Activated effector memory CD4-positive, alpha-beta T cell treated with anti-CD3 and anti-CD28 coated beads, Interleukin-2, amount 50 U/mL, for 16 hours (primary cell): ENCODE data around the gene SYT9.

Experiments
- DNase-seq: peaks from one replicate; pipeline ENCODE4 v3.0.0-alpha.2; 2020

The SYT9 gene

DNA sequence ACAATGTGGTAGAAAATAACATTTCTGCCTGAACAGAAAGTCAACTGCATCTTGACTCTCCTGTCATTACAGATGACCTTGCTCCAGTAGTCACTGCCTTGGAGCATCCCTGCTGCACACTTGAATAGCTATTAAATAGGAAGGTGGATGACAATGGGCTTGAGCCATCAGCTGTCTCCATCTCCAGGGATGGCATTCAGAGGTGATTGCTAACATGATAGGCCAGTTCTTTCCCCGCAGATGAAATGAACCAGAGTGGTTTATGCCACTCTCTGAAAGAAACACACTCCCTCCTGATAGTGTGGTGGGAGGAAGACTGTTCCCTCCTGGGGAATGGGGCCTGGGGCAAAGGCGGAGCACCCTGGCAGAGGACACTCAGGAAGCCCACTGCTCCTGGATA is 176.5 kb downstream of the SYT9 start:
- DNase-seq = no peak

DNA sequence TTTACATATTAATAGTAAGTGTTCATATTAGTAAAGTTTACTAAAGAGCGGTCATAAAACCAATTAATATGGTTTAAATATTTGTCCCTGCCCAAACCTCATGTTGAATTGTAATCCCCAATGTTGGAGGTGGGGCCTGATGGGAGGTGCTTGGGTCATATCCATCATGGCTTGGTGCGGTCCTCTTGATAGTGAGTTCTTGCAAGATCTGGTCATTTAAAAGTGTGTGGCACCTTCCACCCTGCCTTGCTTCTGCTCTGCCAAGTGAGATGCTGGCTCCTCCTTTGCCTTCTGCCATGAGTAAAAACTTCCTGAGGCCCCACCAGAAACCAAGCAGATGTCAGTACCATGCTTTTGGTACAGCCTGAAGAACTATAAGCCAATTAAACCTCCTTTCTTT is 178.8 kb downstream of the SYT9 start:
- DNase-seq = no peak

DNA sequence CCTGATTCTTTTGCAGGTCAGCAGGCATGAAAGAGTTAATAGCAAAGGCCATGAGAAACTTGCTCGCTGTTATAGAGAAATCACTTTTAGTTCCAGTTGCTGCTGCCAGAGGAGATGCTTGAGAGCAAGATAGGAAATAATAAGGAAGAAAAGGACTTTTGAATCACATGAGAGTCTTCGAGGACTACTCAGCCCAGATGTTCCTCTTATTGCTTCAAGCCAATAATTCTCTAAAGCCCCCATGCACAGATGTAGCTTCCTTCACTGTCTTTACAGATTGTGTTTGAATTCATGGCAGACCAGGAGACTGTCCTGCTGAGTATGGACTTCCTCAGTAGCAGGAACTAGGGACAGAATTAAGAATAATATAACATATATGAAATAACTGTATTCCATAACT is 183.5 kb downstream of the SYT9 start:
- DNase-seq = no peak

DNA sequence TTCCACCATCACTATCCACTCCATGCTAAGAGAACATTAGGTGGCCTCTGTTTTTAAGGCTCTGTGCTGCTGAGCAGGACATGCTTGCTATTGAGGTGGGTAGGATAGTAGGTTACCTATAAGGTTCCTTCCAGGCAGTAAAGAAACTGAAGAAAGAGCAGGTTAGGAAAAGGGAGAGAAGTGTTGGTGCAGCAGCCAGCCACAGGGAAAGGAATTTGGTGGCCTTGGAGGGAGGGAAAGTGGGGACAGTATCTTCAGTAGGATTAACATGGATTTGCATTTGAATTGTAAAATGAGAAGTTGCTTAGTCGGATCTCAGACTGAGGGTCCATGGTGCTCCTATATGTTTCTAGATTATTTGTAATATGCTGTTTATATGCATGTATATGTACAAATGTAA is 184.4 kb downstream of the SYT9 start:
- DNase-seq = no peak

DNA sequence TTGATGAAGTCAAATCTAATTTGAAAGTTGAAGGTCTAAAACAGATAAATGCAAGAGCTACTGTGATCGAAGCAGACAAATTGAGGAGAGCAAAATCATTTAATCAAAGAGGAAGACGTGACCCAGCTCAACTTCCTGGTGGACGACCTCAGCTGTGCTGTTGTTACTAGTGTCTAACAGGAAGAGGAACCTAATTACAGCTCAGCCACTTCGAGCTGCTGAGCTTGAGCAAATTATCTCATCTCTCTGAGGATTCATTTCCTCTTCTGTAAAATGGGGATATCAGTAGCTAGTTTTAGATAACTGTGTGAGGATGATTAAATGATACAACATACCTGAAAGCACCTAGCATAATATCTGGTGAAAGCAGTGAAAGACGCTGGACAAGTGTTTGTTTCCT is 185.0 kb downstream of the SYT9 start:
- DNase-seq = no peak

DNA sequence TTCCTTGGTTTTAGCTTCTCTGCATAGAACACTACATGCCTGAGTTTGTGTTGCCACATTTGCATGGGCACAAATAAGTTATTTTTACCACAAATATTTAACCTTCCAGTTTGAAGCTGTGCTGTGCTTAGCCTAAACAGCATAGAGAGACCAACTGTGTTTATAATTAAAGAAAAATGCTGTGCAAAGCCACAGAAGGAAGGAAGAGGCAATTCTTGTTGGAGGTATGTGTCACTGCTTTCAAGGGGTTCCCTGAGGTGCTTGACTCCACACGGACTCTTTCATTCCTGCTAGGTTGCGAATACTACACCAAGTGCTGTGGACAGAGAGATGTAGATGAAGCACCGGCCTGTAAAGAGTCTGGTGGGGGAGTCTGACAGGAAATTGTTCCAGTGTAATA is 186.0 kb downstream of the SYT9 start:
- DNase-seq = no peak

DNA sequence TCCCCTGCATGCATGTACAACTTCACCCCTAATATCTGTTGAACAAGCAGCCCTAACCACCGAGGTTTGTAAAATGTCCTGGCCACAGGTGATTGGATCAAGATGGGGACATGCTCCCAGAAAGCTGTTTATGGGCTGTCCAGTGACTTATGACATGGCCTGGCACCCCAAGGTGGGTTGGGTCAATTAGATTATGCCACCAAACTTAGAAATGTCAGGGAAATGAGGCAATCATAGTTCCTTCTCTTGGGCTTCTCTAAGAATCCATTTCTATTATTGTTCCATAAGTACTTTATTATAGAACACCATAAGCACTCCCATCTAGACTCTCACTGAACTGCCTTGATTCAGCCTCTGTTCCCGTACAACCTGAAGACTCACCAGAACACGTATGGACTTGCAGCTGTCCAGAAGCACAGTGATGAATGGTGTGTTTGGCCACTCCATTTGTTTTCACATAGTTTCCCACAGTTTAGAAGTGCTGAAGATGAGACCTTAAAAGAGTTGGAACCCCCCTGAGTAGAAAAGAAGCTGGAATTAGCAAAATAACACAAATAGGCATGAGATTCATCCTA is 188.1 kb downstream of the SYT9 start:
- DNase-seq = no peak

DNA sequence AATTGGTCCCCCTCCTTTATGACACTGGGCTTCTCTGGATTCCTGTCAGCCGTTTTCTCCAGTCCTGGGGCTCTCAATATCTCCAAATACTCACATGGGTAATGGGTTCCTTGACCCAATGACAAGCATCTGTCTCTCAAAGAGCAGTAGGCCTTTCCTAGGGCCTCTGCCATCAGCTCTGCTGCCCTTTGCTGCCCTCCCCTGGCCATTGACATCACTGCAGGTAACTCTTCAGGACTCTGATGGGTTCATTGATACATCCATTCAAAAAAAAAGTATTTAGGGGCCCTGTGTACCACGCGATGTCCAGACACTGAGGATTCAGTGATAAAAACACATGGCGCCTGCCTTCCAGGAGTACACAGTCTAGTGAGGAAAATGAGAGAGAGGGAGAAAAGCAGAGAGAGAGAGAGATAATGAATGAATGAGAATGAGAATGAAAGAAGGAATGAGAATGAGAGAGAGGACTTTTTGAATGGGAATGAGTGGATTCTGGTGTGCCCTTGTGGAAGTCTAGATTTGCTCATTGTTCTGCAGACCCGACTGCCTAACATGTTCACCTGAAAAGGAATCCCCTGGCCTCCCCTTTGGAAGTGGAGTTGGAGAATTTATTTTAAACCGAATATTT is 191.0 kb downstream of the SYT9 start:
- peak; percentile 88 for DNase-seq

DNA sequence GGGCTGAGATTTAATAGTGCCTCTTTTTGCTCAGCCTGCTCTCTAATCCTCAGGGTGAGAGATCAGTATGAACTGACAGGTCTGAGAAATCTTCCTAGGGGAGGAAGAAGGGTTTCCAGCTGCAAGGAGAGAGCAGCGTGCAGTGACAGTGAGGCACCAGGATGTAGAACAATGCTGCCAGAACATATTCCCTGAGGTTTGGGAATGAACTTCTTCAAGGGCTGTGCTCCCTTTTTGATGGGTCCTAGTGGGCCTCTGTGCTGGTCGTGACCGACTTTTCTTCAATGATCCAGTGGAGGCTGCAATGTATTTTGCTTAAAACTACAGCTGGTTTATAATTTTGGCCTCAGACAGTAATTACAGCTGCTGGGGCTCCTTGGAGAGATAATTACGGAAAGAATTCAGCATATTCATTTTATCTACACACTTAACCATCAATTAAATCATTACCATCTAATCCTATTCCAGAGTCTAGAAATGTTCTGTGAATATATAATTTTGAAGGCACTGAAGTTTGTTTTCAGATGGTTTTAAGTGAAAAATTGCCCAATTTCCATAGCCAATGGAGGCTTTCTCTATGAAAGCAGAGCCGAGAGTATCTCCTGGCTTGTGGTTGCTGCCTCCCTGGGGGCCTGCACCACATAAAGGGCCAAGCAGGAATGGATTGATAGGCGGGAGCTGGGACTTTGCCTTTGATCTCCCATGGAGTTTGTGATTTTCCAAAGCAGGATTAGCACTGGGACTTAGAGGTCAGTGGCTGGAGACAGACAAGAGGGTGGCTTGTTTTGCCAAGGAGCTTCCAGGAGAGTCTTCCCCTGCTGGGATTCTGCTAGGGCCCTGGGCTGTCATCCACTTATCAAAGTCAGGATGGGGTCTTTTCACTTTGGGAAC is 192.6 kb downstream of the SYT9 start:
- DNase-seq = no peak

DNA sequence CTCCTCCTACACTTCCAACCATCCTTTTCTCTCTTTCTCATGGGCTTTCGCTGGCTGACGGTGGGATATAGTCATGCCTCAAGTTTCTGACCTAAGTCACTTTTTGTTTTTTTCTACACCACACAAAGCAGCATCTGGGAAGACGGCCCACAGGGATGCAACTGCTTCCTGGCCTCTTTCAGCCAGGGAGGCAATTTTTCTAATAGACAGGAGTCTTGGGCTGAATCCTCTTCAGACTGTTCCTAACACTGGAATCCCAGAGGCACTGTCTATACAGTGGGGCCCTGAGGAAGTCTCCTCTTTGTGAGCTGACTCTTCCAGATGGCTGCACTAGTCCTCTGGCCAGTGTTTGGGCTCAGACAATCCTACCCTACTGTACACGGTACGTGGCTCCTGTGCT is 193.9 kb downstream of the SYT9 start:
- DNase-seq = no peak

DNA sequence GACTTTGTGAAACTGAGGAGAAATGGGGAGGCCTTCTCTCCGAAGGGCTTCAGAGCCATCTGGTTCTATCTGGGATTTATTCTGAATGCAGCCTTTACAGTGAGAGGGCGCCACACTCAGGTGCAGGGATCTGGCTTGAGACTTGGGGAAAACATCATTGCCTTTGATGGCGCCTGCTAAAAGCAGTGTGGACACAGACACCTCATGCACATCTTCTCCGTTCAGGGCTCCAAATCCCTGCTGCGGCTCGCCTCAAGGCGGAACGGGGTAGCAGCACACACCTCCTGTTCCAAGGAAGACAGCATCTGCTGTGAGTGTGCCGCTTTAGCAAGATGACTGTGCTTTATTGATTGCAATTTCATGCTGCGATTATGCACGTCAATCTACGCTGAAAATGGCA is 196.5 kb downstream of the SYT9 start:
- no peak for DNase-seq

DNA sequence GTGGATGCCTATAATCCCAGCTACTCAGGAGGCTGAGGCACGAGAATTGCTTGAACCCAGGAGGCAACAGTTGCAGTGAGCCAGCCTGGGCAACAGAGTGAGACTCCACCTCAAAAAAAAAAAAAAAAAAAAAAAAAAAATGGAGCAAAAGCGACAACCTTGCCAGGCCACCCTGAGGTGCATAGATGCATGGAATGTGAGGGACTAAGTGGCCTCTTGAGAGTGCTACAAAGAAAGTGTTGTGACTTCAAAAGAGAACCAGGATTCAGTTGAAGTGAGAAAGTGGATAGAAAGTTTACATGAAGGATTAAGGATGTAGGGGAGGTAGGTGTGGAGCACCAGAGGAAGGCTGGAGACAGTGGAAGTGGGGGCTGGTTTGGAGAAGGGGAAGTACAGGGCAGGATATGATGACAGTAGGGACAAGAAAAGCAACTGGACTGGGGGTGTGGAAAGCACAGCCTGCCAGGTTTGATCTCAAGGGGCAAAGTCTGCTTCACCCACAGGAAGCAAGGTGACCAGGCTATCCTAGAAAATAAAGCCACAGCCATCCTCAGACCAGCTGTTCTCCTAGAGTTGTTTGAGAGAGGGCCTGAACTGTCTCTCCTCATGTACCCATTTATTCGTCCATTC is 197.6 kb downstream of the SYT9 start:
- no peak for DNase-seq

DNA sequence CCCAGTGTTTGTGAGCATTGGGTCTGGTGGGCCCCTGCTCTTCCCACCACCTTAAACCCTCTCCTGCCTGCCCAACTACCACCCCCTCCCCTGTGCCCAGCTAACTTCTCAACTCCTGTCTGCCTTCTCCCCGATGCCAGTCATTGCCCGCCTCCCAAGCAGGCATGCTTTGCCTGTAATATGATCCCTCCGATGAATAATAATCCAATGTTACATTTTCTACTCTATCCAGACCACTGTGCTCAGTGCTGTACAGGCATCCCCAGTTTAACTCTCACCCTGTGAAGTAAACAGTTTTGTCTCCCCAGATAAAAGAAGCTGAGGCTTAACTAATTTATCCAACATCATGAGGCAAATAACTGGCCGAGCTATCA is 198.1 kb downstream of the SYT9 start:
- no peak for DNase-seq

DNA sequence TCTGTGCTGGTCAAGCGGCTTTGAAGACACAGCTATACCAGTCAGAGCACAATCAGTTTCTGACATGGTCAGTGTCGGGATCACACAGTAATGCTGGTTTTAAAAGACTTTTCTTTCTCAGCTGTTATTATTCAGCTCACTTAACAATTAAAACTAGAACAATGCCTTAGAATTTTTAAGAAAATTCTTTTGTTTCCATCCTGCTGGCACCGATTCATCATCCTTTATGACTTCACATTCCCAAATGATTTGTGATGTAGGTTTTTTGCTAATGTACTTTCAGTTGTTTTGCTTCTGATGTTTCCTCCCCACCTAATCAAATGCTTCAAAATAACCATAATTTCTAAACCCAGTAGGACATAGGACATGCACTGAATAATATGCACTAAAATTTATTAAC is 199.1 kb downstream of the SYT9 start:
- DNase-seq = no peak

DNA sequence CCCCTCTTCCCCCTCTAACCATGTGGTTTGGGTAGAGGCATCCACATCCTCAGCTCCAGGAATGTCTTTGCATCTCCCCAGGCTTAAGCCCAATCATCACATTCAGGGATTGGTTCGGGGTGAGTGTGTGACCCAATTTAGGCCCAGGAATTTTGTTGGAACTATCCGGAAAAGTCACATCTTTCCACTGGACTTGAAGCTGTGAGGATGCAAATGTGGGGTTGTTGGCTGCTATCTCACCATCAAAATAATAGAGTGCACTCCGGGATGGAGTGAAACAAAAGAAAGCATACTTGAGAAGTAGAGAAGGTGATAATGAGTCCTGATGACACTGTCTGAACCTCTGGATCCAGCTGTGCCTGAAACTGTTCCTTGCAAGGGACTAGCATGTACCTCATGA is 199.8 kb downstream of the SYT9 start:
- no peak for DNase-seq

DNA sequence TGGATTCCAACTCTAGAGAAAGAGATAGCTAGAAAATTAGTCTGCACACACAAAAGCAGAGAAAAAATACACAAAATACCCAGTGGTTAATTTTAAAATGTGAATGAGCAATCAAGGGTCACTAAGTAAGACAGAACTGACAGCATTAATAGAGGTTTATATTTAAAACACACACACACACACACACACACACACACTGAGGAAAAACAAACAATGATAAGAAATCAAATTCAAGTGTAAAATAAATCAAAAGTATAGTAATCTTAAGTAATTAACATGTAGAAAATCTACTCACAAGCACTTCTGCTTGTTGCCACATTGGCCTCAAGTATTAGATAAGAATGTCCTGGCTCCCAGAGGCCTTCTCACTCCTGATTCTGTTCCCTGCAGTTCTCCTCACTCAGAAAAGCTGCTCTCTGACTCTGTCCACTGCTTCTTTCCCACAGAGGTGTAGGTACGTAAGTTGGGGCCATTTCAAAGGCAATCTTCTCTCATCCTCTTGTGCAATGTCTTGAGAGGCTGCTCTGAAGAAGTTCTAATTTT is 200.3 kb downstream of the SYT9 start:
- DNase-seq = no peak

DNA sequence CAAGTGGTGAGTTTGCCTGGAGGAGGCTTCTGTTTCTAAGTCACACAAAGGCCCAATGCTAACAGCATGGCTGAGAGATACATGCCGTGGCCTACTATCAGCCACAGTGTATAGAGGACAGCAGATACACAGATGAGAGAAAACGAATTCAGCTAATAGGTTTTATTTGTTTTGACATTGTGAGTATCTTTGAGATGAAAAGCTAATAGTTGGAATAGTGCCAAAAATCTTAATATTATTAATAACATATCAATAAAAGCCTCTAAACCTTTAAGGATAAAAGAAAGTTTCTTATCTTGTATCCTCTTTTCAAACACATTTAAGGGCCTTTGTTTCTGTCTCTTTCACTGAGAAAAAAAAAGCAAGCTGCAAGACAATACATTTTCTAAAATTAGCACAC is 203.2 kb downstream of the SYT9 start:
- DNase-seq = no peak

DNA sequence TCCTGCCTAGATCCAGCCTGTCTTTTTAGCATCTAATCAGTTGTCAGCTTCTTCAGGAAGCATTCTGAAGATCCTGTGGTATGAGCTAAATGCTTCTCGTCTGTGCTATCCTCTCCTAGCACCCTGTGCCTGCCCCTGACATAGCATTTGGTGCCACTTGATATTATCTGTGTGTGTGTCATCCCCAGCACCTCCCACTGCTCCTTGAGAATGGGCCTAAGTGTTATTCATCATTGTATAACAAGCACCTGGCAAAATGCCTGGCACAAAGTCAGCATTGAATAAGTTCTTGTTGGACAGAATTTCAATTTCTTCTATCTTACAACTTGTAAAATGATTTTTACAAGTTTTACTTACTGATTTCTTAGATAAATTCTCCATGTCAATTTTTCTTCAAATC is 205.5 kb downstream of the SYT9 start:
- no peak for DNase-seq

DNA sequence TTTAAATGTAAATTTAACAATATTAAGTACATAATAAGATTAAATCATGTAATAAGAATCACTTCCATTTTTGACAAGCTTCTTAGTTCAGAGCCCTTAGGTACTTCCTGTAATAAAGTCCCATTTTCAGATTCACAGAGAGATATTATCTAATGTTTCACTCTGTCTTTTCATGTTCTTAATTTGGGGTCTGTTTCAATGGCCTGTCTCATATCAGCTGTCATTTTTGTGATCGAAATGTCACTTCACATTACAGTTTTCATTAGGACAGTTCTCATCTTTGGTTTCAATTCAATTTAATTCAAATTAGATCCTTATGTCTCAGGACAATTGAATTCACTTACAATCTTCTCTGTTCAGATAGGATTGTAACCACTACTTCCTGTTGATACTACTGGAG is 211.0 kb downstream of the SYT9 start:
- DNase-seq = no peak

DNA sequence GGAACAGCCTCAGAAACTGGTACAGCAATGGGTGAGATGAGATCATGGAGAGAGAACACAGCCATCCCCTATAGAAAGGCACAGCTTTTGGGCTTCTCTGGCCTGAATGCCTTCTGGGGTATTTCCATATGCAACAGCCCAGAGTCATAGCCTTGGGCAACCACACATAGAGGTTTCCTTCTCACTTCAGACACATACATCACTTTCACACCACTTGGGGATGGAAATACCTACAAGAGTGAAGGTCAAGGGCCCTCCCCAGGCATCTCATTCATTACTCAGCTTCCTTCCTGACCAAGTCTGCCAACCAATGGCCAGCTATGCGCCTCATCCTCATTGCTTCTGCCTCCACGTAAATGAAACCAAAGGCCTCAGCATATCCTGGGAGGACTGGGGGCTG is 215.9 kb downstream of the SYT9 start:
- DNase-seq = no peak

DNA sequence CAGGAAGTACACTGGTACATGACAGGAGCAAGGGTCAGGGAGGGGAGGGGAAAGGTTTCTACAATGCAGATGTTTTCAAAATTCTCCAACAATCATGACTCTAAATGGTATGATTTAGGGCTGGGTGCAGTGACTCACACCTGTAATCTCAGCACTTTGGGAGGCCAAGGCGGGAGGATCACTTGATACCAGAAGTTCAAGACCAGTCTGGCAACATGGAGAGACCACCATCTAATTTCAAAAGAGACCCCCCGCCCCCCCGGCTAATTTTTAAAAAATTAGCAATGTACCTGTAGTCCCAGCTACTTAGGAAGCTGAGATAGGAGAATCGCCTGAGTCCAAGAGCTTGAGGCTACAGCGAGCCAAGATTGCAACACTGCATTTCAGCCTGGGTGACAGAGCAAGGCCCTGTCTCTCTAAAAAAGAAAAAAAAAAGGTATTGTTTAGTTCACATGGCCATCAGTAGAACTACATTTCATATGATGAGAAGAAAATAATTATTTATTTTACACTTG is 217.7 kb downstream of the SYT9 start:
- no peak for DNase-seq

DNA sequence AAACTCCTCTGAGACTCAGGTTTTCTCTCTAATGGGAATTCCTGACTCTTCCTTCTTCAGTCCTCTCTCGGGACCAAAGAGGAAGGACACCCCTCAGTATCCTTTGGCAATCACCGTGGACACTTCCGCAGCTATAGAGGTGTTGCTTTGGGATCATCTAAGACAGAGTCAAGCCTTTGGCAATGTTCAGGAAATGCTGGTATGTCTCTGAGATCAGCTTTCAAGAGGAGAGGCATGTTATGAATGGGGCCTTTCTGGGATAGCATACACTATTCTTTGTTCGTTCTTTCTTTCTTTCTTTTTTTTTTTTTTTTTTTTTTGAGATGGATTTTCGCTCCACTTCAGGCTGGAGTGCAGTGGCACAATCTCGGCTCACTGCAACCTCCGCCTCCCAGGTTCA is 219.4 kb downstream of the SYT9 start:
- no peak for DNase-seq

DNA sequence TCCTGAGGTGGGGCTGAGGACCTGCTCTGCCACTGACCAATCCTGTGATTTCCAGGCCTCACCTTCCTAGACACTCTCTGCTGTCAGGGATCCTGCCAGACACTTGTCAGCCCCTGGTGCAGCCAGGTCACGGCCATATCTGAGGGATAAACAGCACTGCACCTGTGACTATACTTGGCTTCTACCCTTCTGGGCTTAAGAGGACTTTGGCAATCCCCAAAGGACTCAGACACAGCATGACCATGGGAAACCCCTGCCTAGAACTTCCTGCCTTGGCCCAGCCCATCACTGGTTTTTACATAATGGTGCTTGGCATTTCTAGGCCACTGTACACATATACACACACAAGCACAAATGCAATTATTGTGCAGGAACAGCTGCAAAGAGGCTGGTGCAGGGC is 222.0 kb downstream of the SYT9 start:
- DNase-seq = no peak

DNA sequence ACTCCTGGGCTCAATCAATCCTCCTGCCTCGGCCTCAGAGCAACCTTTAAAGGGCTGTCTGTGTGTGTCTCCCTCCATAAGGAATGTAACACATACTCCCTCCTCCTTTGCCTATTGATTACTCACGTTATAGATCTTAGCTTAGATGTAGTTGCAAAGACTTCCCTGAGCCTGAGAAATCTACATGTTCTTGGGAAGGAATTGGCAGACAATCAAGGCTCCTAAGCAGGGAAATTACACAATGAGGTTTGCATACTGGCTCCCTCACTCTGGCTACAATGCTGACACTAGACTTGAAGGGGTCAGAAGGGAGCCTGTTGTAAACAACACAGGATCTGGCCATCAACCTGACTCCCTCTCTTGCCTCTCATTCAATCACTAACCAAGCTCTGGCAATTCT is 228.4 kb downstream of the SYT9 start:
- DNase-seq = no peak
